ENCODE results near the gene HIVEP2.

The HIVEP2 gene

DNA sequence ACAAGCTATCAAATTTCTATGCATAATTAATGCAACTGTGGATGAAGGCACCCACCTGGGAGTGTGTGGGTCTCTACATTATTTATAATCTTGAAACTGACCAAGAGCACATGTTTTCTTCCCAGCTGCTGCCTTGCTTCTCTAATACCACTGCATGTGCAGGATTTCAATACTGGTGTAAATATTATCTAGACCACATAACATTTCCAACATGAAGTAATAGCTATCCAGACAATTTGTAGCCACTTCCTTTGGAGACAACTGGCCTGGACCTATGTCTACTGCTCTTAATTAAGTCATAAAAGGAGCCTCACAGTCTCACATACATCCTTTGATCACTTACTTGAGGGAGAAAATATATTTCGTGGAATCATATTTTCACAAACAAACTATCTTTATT lies 180.7 kb downstream of the HIVEP2 start:
- DNase-seq, result no peak

DNA sequence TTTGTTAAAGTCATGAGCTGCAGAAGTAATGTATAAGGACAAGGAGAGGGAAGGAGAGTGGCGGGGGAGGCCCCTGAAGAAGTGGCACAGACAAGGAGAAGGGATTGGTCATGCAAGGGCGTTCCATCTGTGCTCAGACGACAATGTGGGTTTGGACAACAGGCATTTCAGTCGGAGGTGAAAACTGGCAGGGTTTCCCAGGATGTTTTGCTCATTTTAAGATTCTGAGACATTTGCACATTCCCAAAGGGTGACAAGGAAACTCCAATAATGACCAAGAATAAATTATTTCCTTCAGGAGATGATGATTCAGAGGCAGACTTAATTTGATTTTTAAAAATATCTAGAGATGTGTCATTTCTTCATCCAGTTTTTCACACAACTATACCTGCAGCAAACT lies 181.8 kb downstream of the HIVEP2 start:
- DNase-seq, result no peak

DNA sequence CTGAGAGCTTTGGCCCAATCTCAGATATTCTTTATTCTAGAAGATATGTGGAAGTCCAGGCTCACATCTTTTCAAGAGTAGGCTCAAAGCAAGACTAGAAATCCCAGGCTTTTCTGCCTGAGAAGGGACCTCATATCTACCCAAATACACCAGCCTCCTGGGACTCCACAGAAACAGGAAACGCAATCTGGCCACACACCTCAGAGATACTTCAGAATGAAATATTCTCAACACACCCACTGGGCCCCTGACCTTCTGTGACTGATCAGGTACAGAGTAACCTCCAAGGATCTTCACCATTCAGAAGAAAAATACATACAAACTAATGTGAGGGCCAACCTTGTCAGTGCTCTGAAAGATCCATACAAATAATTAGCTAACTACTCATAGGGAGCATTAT lies 183.2 kb downstream of the HIVEP2 start:
- no peak for DNase-seq

GRCh38 chr6:142760152-142760551 lies 184.8 kb downstream of the HIVEP2 start:
- DNase-seq, result no peak

- no peak for DNase-seq
Observed at GRCh38 chr6:142758629-142759025, 186.3 kb downstream of the HIVEP2 start.

DNA sequence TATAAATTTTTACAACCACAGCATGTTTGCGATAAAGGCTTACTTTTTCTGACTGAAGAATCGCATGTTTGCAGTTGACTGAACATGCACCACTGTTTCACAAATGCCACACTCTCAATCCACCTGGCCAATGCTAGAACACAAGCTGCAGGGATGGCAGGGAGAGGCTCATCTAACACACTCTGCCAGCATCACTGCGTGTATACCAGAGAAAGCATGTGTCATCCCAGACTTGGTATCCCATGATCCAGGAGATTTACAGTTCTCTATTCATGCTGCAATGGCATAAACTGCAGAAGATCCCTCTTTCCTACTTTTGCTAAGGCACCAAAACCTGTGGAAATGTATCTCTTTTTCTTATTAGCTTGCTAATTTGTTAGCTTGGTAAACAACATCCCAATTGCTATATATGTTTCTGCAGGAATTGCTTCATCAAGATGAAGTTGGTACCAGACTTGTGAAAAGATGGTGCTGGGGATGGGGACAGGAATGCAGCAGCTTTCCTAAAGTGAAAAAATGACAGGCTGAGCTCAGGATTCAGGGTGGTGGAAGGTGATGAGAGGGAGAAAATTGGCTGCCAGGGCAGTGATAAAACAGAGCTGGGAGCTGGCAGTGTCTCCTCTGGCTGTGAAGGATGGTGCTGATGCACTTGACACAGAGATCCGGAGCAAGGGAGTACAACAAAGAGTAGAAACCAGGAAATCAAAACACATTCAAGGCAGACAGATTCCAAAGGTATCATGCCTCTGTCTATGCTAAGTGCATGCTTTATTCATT lies 186.9 kb downstream of the HIVEP2 start:
- no peak for DNase-seq

DNA sequence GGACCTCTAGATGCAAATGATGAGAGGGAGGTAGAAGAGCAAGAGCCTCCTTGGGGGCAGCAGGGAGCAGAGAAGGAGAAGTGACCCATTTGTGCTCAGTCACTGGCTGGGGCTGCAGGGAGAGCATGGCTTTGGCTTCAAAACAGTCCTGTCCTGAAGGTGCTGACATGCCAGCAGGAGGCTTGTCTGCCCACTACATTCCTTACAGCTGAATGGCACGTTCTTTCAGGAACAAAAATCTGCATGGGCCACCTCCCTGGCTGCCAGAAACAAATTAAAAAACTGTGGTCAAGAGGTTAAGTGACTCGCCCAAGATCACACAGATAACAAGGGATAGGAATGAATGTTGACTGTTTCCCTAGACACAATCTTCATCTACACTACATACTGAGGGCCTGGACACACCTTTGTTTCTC lies 188.8 kb downstream of the HIVEP2 start:
- DNase-seq, result no peak

GRCh38 chr6:142753196-142753595 lies 191.8 kb downstream of the HIVEP2 start:
- no peak for DNase-seq

DNA sequence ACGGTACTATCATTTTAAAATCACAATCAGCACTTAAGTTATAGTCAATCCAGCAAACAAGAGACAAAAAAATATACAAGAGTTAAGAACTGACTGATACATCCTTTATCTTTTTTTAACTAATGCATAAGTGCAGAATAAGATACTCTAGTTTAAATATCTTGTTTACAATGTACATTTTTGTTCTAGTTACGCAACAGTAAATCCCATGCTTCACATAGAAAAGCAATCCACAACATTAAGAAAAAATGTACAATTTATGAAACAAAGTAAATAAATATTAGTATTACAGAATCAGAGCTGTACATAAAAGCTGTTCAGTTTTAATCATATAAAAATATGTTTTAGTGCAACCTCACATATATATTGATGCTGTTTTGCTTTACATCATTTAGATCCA lies 192.6 kb downstream of the HIVEP2 start:
- no peak for DNase-seq

- no peak for DNase-seq
Observed at GRCh38 chr6:142751452-142751851, 193.5 kb downstream of the HIVEP2 start.

- no peak for DNase-seq
Observed at GRCh38 chr6:142750998-142751397, 194.0 kb downstream of the HIVEP2 start.

DNA sequence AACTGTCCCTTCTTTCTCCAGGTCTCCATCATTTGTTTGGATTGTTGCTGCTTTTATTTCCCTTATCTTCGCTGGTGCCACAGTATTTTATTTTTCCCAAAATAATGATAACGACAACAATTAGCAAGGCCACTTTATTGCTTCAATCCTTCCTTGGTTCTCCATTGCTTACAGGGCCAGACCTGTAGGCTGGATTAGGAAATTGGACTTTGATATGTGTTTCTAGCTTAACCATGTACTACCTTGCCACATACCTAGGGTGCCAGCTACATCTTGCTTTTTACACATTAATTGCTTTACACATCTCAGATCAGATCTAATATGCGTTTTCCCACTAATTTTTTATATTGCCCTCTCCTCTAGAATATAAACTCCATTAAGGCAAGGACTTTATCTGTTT lies 195.4 kb downstream of the HIVEP2 start:
- DNase-seq, result no peak

DNA sequence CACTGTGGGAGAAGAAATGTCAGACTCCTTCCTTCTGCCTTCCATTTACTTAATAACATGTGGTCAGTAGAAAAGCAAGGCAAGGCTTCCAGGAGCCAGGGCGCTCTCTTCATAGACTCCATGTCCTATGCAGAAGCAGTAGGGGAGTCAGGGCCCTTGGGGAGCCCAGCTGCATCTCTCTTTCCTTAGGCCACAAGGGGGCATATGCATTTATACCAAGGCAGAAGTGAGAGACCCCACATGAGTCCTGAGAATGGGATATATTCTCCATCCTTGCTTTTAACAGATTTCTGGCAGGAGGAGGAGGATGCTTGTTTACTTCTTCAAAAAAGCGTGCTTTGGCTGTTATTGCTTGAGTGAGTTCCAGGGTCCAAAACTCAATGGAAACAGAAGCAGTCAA lies 198.5 kb downstream of the HIVEP2 start:
- peak; percentile 6 to 45 for DNase-seq

GRCh38 chr6:142744836-142745235 lies 200.1 kb downstream of the HIVEP2 start:
- DNase-seq, result no peak

DNA sequence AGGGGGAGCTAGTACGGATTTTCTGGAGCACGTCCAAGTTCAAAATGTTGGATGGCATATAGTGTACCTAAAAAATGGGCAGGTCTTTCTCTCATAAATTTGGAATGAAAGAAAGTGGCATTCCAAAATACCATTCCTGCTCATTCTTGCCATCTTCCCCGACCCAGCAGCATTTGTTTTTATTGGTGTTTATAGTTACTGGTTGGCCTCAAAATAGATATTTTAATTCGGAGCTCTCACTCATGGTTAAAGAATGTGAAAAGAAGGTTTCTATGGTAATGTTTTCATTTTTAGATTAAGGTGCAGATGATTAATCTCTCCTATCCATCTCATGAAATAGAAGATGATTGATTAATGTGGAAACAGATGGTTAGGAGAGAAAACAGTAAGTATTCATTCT lies 204.5 kb downstream of the HIVEP2 start:
- no peak for DNase-seq

DNA sequence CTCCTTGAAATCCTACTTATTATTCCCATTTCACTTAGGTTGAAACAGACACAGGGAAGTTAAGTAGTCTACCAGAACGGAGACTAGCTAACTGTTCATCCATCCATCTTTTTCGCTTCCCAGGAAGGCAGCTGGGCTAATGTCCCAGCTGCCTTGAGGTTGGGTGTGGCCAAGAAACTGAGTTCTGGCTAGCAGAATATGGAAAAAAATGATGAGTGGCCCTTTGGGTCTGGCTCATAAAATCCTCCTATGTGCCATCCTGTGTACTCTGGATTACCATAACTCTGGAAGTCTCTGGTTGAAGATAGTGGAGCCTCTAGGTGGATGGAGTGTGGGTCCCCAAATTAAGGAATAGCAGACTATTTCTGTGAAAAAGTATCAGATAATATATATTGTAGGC lies 206.2 kb downstream of the HIVEP2 start:
- no peak for DNase-seq

GRCh38 chr6:142738035-142738396 lies 207.0 kb downstream of the HIVEP2 start:
- no peak for DNase-seq

GRCh38 chr6:142737368-142738034 lies 207.5 kb downstream of the HIVEP2 start:
- peak; percentile 26 to 34 for DNase-seq

GRCh38 chr6:142735204-142735603 lies 209.8 kb downstream of the HIVEP2 start:
- no peak for DNase-seq

DNA sequence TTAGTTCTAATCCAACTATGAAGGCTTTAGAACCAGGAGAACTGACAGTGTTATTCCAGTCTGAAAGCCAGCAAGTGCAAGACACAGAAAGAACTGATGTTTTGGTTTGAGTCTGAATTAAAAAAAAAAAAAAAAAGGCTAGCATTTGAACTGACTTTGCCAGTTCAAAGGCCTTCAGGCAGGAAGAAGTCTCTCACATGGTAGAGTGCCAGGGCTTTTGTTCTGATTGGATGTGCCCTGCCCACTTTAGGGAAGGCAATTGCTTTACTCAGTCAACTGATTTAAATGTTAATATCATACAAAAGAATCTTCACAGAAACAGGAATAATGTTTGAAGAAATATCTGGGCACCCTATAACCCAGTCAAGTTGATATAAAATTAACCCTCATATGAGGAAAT lies 212.2 kb downstream of the HIVEP2 start:
- DNase-seq, result no peak

GRCh38 chr6:142731611-142732010 lies 213.4 kb downstream of the HIVEP2 start:
- DNase-seq, result no peak

DNA sequence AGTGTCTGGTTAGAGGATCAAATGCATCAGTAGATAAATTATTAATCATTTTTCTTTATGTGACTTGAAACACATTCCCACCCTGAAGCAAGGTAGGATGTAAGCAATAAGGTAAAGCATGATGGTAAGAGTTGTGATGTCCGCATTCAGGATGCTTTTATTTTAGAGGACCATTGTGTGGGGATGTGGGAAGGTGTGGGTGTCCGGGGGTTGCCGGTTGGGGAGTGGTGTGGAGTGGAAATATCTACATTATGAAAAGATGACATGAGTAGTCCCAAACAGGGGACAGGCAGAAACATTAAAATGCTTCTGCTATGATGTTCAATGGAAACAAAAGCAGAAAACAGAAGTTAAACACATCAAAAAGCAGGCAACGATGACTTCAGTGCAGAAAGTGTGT lies 215.4 kb downstream of the HIVEP2 start:
- no peak for DNase-seq

DNA sequence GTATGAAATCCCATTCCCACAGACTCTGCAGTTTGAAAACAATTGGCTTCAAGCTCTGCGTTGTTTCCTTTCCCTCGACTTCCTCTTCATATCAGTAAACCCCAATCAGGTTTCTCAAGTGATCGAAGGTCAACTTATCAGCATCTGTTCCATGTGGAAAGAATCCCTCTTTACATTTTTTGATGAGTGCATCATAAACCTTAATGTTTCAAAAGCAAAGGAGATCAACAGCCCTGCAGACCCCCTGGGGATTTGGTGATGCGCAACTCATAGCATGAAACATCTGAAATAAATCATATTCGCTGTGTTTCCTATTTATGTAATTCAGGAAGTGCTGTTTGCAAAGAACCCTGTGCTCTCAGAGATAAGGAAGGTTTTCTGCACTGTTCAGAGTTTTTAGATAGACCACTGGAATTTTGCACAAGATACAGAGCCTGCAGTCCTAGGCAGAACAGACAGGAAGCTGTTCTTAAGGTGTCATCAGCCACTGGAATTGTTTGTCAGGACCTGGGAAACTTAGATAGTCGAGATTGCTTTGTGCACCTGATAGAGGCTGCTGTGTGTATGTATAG lies 216.0 kb downstream of the HIVEP2 start:
- peak; percentile 61 to 64 for DNase-seq

- DNase-seq, result no peak
Observed at GRCh38 chr6:142728364-142728763, 216.6 kb downstream of the HIVEP2 start.
